CD4-positive, alpha-beta T cell treated with Interleukin-4 for 4 hours (primary cell): Measurements from ENCODE around the gene SNRNP70.
"Not testable (repeated sequence)": the region's sequence is repeated elsewhere in the genome, so short reads cannot be mapped to it uniquely, and the experiment has no call there.

Source experiments
- DNase-seq: peaks from one replicate; pipeline ENCODE4 v3.0.0-alpha.2; 2020

SNRNP70 gene

GRCh38 chr19:49121841-49122240 is 36.6 kb downstream of the SNRNP70 start:
- DNase-seq, result not testable (repeated sequence)

DNA sequence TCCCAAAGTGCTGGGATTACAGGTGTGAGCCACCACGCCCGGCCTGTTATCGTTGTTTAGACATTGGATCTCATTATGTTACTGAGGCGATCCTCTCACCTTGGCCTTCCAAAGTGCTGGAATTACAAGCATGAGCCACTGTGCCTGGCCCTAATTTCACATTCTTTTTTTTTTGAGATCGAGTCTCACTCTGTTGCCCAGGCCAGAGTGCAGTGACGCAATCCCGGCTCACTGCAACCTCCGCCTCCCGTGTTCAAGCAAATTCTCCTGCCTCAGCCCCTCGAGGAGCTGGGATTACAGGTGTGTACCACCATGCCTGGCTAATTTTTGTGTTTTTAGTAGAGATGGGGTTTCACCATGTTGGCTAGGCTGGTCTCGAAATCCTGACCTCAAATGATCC is 38.0 kb downstream of the SNRNP70 start:
- DNase-seq, result not testable (repeated sequence)

GRCh38 chr19:49125025-49125731 is 39.9 kb downstream of the SNRNP70 start:
- DNase-seq, result no peak

- no peak for DNase-seq
Measured at GRCh38 chr19:49126575-49126974, 41.3 kb downstream of the SNRNP70 start.

DNA sequence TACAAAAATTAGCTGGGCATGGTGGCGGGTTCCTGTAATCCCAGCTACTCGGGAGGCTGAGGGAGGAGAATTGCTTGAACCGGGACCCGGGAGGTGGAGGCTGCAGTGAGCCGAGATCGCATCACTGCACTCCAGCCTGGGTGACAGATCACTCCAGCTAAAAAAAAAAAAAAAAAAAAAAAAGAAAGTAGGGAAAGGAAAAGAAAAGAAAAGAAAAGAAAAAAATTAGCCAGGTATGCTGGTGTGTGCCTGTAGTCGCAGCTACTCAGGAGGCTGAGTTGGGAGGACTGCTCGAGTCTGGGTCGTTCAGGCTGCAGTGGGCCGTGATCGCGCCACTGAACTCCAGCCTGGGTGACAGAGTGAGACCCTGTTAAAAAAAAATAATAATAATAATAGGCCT is 42.0 kb downstream of the SNRNP70 start:
- not testable (repeated sequence) for DNase-seq

- DNase-seq, result peak; percentile 92
Measured at GRCh38 chr19:49127674-49128544, 42.7 kb downstream of the SNRNP70 start.

- no peak for DNase-seq
Measured at GRCh38 chr19:49128545-49129237, 43.4 kb downstream of the SNRNP70 start.

- no peak for DNase-seq
Measured at GRCh38 chr19:49129238-49129583, 44.0 kb downstream of the SNRNP70 start.

DNA sequence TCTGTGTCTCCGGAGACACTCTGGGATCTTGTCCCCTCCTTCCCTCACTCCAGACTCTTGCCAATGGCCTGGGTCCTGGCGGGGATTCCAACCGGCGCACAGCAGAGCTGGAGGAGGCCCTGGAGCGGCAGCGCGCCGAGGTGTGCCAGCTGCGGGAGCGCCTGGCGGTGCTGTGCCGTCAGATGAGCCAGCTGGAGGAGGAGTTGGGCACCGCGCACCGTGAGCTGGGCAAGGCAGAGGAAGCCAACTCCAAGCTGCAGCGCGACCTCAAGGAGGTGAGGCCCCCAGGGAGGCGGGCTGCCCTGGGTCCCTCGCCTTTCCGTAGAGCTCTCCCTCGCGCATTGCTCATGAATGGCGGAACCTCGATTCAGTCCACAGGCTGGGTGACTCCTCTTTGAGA is 45.1 kb downstream of the SNRNP70 start:
- DNase-seq, result no peak

DNA sequence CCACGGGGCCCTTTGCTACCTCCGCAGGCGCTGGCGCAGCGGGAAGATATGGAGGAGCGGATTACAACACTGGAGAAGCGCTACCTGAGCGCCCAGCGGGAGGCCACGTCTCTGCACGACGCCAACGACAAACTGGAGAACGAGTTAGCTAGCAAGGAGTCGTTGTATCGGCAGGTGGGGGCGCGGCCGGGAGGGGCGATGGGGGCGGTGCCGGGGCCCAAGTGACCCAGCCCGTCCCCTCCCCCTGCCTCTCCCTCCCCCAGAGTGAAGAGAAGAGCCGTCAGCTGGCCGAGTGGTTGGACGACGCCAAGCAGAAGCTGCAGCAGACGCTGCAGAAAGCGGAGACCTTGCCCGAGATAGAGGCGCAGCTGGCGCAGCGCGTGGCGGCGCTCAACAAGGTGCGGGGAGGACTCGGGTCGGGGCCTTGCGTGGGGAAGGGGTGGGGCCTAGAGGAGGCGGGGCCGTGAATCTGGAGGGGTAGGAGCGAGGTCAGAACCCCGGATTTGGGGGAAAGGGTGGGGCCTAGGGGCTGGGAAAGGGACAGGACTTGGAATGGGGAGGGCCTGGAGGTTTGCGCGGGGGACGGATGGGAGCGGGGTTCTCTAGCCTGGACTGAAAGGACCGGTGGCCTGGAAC is 47.8 kb downstream of the SNRNP70 start:
- DNase-seq, result no peak

GRCh38 chr19:49133621-49134454 is 48.6 kb downstream of the SNRNP70 start:
- no peak for DNase-seq

DNA sequence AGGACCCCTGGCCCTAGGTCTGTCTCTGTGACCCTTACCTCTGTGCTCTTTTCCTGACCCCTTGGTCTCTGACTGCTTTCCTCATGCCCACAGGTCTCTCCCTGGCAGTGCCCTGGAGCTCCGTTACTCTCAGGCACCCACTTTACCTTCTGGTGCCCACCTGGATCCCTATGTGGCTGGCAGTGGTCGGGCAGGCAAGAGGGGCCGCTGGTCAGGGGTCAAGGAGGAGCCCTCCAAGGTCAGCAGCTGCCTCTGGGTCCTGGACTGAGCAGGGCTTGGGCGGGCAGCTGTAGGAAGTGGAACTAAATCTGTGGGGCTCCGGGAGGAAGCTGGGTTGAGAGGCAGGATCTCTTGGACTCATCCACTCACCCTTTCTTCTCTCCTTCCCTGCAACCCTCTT is 50.4 kb downstream of the SNRNP70 start:
- DNase-seq, result no peak

DNA sequence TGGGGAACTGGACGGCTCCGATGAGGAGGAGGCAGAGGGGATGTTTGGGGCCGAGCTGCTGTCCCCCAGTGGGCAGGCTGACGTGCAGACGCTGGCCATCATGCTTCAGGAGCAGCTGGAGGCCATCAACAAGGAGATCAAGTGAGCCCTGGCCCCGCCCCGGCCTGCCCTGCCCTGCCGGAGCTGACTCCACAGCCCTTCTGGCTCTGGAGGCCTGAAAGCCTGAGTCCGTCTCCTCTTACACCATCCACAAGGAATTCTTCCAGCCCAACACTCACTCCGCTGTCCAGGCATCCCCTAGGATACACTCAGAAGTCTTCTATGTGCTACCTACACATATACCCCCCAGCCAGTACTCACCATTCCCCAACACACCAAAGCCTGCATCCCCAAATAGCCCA is 51.5 kb downstream of the SNRNP70 start:
- no peak for DNase-seq

GRCh38 chr19:49140951-49141350 is 55.7 kb downstream of the SNRNP70 start:
- no peak for DNase-seq

DNA sequence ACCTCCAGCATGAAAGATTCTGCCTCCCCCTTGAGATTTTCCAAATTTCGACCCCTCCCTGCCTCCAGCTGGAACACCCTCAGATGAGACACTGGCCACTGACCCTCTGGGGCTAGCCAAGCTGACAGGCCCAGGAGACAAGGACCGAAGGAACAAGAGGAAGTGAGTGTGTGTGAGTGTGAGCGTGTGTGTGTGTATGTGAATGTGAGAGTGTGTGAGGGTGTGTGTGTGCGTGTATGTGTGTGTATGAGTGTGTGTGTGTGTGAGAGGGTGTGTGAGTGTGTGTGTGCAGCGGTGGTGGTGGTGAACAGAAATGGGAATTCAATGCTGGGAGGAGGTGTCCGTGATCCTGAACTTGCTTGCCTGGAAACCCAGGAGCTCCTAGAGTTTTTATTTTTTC is 56.1 kb downstream of the SNRNP70 start:
- no peak for DNase-seq

GRCh38 chr19:49142866-49143335 is 57.6 kb downstream of the SNRNP70 start:
- peak; percentile 45 for DNase-seq

- peak; percentile 59 for DNase-seq
Measured at GRCh38 chr19:49145573-49146407, 60.5 kb downstream of the SNRNP70 start.

- not testable (repeated sequence) for DNase-seq
Measured at GRCh38 chr19:49146408-49146770, 61.1 kb downstream of the SNRNP70 start.

DNA sequence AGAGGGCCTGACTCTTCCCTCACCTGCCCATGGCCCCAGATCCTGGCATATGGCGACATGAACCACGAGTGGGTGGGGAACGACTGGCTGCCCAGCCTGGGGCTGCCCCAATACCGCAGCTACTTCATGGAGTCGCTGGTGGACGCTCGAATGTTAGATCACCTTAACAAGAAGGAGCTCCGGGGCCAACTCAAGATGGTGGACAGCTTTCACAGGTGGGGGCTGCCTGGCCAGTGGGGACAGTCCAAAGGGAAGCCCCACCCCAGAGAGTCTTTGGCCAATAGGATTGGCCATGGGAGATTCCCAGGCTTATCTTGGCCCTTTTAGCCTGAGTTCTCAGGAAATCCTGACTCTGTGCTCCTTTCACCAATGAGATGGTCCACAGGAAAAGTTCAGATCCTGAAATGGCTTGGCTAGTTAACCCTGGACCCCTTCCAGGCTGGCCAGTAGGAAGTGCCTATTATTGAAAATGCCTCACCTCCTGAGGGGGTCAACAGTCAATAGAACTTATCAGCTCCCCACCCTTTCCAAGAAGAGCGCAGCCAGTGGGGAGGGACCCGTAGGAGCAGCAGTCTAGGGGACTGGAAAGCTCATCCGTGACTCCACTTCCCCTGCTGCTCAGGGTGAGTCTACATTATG is 62.9 kb downstream of the SNRNP70 start:
- no peak for DNase-seq

DNA sequence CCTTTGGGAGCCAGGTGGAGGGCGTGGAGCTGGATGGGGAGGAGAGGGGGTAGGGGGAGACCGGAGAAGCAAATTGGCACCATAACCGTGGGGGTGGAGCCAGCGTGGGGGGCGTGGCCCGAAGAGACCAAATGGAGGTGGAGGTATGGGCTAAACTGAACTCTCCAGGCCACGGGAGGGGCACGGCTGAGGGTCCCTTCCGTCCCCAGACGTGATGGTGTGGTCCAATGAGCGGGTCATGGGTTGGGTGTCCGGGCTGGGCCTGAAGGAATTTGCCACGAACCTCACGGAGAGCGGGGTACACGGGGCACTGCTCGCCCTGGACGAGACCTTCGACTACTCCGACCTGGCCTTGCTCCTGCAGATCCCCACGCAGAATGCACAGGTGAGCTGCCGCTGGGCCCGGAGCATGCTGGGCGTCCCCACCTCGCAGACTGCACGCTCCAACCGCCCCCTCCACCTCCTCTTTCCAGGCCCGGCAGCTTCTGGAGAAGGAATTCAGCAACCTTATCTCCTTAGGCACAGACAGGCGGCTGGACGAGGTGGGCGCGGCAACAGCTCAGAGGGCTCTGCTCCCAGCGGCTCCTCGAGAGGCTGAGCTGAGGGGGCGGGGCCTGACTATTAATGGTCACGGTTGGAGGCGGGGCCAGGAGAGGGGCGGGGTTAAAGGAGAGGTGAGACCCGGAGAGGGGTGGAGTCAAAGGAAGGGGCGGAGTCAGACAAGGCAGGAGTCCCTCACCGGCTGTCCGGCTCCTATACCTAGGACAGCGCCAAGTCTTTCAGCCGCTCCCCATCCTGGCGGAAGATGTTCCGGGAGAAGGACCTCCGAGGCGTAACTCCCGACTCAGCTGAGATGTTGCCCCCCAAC is 63.8 kb downstream of the SNRNP70 start:
- DNase-seq, result peak; percentile 55
